ENCODE data around the gene LPP.

The LPP gene

DNA sequence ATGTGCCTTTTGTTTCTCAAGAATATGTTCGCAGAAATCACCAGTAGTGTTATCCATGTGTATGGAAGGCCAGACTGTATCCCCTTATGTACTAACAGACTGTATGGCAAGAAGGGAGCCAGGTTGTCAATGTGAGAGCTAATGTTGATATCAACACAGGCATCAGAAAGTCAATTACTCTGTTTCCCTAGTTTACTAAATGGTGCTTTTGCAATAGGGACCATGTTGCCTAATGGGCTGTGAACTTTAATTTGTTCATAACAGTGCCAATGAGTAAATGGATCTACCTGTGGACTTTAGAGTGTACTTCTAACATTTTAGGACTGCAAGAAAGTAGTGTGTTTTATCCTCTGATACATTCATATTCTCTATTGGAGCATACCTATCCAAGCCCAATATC is 586.1 kb downstream of the LPP start:
- TF ChIP-seq, protein P1, sequence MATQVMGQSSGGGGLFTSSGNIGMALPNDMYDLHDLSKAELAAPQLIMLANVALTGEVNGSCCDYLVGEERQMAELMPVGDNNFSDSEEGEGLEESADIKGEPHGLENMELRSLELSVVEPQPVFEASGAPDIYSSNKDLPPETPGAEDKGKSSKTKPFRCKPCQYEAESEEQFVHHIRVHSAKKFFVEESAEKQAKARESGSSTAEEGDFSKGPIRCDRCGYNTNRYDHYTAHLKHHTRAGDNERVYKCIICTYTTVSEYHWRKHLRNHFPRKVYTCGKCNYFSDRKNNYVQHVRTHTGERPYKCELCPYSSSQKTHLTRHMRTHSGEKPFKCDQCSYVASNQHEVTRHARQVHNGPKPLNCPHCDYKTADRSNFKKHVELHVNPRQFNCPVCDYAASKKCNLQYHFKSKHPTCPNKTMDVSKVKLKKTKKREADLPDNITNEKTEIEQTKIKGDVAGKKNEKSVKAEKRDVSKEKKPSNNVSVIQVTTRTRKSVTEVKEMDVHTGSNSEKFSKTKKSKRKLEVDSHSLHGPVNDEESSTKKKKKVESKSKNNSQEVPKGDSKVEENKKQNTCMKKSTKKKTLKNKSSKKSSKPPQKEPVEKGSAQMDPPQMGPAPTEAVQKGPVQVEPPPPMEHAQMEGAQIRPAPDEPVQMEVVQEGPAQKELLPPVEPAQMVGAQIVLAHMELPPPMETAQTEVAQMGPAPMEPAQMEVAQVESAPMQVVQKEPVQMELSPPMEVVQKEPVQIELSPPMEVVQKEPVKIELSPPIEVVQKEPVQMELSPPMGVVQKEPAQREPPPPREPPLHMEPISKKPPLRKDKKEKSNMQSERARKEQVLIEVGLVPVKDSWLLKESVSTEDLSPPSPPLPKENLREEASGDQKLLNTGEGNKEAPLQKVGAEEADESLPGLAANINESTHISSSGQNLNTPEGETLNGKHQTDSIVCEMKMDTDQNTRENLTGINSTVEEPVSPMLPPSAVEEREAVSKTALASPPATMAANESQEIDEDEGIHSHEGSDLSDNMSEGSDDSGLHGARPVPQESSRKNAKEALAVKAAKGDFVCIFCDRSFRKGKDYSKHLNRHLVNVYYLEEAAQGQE (IDR thresholded peaks at IDR 0.05; ENCODE audit: insufficient read depth in 1 of 2, low read depth in 2 of 2, low read length in 2 of 2): no peak
- TF ChIP-seq SIN3A (IDR thresholded peaks at IDR 0.05; ENCODE audit: borderline replicate concordance, insufficient read depth, low read length): no peak
- no peak for TF ChIP-seq FOXP2 (optimal IDR thresholded peaks at IDR 0.05; ENCODE audit: borderline replicate concordance, extremely low read depth, extremely low read length, insufficient read depth)

DNA sequence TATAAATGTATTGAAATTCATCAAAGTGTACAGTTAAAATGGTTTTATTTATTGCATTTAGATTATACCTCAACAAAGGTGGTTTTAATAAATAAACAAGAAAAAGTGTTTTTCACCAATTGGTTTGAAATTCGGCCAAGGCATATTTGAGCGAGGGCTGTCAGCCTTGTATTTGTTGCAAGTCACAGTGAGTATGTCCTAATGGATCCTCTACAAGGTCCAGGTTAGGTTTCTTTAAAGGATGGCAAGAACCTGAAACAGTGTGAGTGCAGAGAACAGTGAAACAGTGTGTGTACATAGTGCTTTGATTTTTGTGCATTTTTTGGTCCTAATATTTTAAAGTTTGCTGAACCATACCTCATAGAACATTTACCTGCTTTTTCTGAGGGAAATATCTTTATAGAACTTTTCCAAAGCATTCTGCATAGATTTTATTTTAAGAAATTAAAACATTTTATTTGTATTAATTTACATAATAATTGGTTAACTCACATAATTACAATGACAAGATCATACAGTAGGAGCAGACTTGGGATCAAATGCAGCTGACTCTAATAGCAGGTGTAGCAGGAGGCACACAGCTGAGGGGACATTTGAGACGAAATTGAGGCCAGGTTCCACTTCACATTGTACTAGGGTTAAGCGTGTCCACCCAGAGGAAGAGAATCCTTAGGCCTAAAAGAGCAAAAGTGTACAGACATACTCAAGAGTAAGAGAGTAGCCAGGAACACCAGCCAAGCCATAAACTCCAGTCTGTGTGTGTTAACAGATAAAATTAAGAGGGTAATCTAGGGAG is 589.0 kb downstream of the LPP start:
- TF ChIP-seq TAF1 (IDR thresholded peaks at IDR 0.05; ENCODE audit: borderline replicate concordance, insufficient read depth, low read length): no peak
- TF ChIP-seq FOXP2 (optimal IDR thresholded peaks at IDR 0.05; ENCODE audit: borderline replicate concordance, extremely low read depth, extremely low read length, insufficient read depth): no peak
- TF ChIP-seq SIN3A (IDR thresholded peaks at IDR 0.05; ENCODE audit: borderline replicate concordance, insufficient read depth, low read length): no peak
- TF ChIP-seq POLR2AphosphoS5 (IDR thresholded peaks at IDR 0.05; ENCODE audit: low read depth, low read length): no peak
- TF ChIP-seq, protein P1 (IDR thresholded peaks at IDR 0.05; ENCODE audit: insufficient read depth in 1 of 2, low read depth in 2 of 2, low read length in 2 of 2): no peak

DNA sequence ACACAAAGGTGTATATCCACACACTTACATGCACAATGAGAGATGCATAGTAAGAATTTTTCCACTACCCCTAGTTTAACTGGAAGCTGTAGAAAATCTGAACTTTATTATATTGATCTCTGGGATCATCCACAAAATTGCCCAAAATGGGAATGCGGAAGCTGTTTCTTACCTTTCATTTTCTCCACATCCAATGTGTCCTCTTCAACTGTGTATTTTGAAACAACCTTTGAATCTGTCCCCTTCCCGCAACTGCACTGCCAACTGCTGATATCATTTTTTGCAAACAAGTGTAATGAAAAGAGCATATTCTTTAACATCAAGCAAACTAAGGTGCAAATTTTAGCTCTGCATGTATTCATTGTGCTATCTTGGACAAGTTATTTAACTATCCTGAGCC is 590.2 kb downstream of the LPP start:
- TF ChIP-seq TAF1 (IDR thresholded peaks at IDR 0.05; ENCODE audit: borderline replicate concordance, insufficient read depth, low read length) (no peak), FOXP2 (optimal IDR thresholded peaks at IDR 0.05; ENCODE audit: borderline replicate concordance, extremely low read depth, extremely low read length, insufficient read depth) (no peak), SIN3A (IDR thresholded peaks at IDR 0.05; ENCODE audit: borderline replicate concordance, insufficient read depth, low read length) (no peak), POLR2AphosphoS5 (IDR thresholded peaks at IDR 0.05; ENCODE audit: low read depth, low read length) (no peak)
- TF ChIP-seq, protein P1 (IDR thresholded peaks at IDR 0.05; ENCODE audit: insufficient read depth in 1 of 2, low read depth in 2 of 2, low read length in 2 of 2): no peak

DNA sequence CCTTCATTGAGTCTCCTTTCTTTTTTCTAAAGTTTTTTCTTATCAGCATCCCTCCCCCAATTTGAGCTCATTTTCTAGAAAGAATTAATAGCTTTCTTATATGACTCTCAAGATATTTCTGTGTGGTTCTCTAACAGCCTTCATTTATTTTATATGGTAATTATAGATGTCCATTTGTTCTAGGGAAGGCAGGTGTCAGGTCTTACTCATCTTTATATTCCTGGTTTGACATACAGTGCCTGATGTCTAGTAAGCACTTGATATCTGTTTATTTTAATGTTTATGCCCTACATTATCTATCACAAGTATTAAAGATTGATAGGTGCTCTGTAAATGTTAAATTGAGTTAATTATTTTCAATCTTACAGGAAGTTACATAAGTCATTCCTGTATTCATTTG is 591.1 kb downstream of the LPP start:
- TF ChIP-seq, protein P1 (IDR thresholded peaks at IDR 0.05; ENCODE audit: insufficient read depth in 1 of 2, low read depth in 2 of 2, low read length in 2 of 2): no peak
- TF ChIP-seq FOXP2 (optimal IDR thresholded peaks at IDR 0.05; ENCODE audit: borderline replicate concordance, extremely low read depth, extremely low read length, insufficient read depth) (no peak), TAF1 (IDR thresholded peaks at IDR 0.05; ENCODE audit: borderline replicate concordance, insufficient read depth, low read length) (no peak), SIN3A (IDR thresholded peaks at IDR 0.05; ENCODE audit: borderline replicate concordance, insufficient read depth, low read length) (no peak), POLR2AphosphoS5 (IDR thresholded peaks at IDR 0.05; ENCODE audit: low read depth, low read length) (no peak)
